Liver (tissue), 3 donors: Measurements from ENCODE around the gene C2orf80.
"Not testable (repeated sequence)": the region's sequence is repeated elsewhere in the genome, so short reads cannot be mapped to it uniquely, and the experiment has no call there.

Experiments used
- ATF3 ChIP-seq: IDR thresholded peaks from 2 replicates; pipeline ENCODE4 v1.6.1; 2016; ENCODE audit warnings: antibody characterized with exemption
- CTCF ChIP-seq: fragments of 150-350 bp; IDR thresholded peaks from 2 replicates; pipeline ENCODE4 v1.5.1; 2017; ENCODE audit warnings: improper control_type of control experiment, low read depth, low read length; ENCODE audit not compliant: missing input control
- EGR1 ChIP-seq, 2 donors: IDR thresholded peaks; 2 replicates each; pipeline ENCODE4 v1.6.1; 2016 to 2018; ENCODE audit warnings: antibody characterized with exemption in 2 of 2, low read depth in 2 of 2
- GABPA ChIP-seq, 2 donors: IDR thresholded peaks in 1 of 2; conservative IDR thresholded peaks in 1 of 2; 2 replicates each; pipeline ENCODE4 v1.6.1; 2016; ENCODE audit warnings: antibody characterized with exemption in 2 of 2, mild to moderate bottlenecking in 1 of 2, moderate library complexity in 1 of 2
- JUND ChIP-seq, 2 donors: IDR thresholded peaks; 2 replicates each; pipeline ENCODE4 v1.6.1; 2016; ENCODE audit warnings: antibody characterized with exemption in 2 of 2
- REST ChIP-seq: IDR thresholded peaks from 2 replicates; pipeline ENCODE4 v1.6.1; 2016; ENCODE audit warnings: antibody characterized with exemption, mild to moderate bottlenecking
- RXRA ChIP-seq, 2 donors: IDR thresholded peaks; 2 replicates each; pipeline ENCODE4 v1.6.1; 2017 to 2018; ENCODE audit warnings: antibody characterized with exemption in 2 of 2, mild to moderate bottlenecking in 1 of 2
- donor health status: healthy.
- donor health status: healthy.

GRCh38 chr2:208117390-208117789 lies 72.4 kb downstream of the C2orf80 start:
- not testable (repeated sequence) for TF ChIP-seq CTCF; EGR1 (IDR thresholded peaks at IDR 0.05; ENCODE audit: low read depth in 2 of 2); REST; GABPA (IDR thresholded peaks at IDR 0.05 in 1 of 2, conservative IDR thresholded peaks at IDR 0.05 in 1 of 2); RXRA (IDR thresholded peaks at IDR 0.05); JUND (IDR thresholded peaks at IDR 0.05); ATF3
